ENCODE data around the gene GAB2.
A peak's percentile ranks its signal among the peaks of the same experiment; 100 is the strongest.

The GAB2 gene

GRCh38 chr11:78370406-78371172, 47.0 kb downstream of the GAB2 start:
- DNase-seq = no peak
- Mint-ChIP-seq H3K27ac (peak overlapping the region; percentile 39), H3K4me3 (no peak overlapping the region), H3K36me3 (ENCODE audit: low read depth) (no peaks in the 10 kb centered on the region), H3K9me3 (no peaks in the 10 kb centered on the region), H3K4me1 (peaks cover 19% of the 10 kb centered on the region), H3K27me3 (ENCODE audit: low read depth, poor library complexity) (no peaks in the 10 kb centered on the region)
- no peak for TF ChIP-seq CTCF (IDR thresholded peaks at IDR 0.05)

DNA sequence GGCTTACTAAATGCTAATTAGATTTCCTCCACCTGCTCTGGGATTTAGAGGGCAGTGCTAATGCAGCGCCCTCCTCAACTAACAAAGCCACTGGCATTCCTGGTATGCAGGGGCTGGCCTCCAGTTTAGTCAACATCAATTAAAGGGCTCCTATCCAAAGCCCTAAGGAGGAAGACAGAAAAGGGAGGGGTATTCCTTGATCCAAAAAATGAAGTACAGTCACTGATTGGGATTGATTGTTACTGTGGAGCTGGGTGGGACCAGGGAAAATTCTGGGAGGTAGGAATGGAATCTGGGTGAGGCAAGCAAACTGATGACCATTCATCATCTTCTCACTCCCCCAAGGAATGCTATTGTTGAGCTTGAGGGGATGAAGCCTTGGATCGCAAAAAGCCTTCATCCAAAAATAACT, 52.2 kb downstream of the GAB2 start:
- no peaks in the 10 kb centered on the region for H3K36me3 Mint-ChIP-seq (ENCODE audit: low read depth)
- no peak for DNase-seq

DNA sequence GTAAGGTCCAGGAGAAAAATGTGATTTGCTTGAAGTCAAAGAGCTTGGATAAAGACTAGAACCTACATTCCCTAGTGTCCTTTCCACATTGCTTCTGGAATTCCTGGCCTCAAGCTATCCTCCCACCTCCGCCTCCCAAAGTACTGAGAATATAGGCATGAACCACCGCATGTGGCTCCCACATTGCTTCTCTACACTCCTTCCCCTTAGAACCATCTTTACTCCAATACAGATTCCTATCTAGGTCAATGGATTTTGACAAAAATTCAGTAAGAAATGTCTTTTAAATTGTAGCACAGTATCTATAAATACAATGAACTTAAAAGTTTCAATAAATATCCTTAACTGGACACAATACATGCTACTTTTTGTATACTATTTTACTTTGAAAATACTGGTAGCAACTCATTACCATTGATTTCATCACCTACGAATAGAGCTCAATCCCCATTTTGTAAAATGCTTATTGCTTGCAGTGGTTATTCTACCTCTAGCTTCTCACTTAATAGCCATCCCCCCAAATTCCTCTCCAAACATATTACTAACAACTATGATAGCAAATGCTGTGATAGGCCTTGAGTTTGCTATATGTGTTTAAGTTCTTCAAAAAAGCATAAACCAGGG, 53.4 kb downstream of the GAB2 start:
- peak overlapping the region; percentile 62 for H3K27ac Mint-ChIP-seq
- no peak for TF ChIP-seq CTCF (IDR thresholded peaks at IDR 0.05)
- no peaks in the 10 kb centered on the region for H3K27me3 Mint-ChIP-seq (ENCODE audit: low read depth, poor library complexity)
- no peaks in the 10 kb centered on the region for H3K9me3 Mint-ChIP-seq
- no peak for DNase-seq
- H3K36me3 Mint-ChIP-seq (ENCODE audit: low read depth) = no peaks in the 10 kb centered on the region
- H3K4me1 Mint-ChIP-seq = peaks cover 6% of the 10 kb centered on the region
- H3K4me3 Mint-ChIP-seq = no peak overlapping the region

More for the DNA sequence above, 52.2 kb downstream of the GAB2 start:
- H3K9me3 Mint-ChIP-seq = no peaks in the 10 kb centered on the region
- H3K4me1 Mint-ChIP-seq = peaks cover 9% of the 10 kb centered on the region
- H3K27me3 Mint-ChIP-seq (ENCODE audit: low read depth, poor library complexity) = no peaks in the 10 kb centered on the region
- no peak for TF ChIP-seq CTCF (IDR thresholded peaks at IDR 0.05)
- no peak overlapping the region for H3K27ac Mint-ChIP-seq
- no peak overlapping the region for H3K4me3 Mint-ChIP-seq

- Mint-ChIP-seq H3K36me3 (ENCODE audit: low read depth) (no peaks in the 10 kb centered on the region), H3K27ac (no peak overlapping the region), H3K27me3 (ENCODE audit: low read depth, poor library complexity) (no peaks in the 10 kb centered on the region), H3K4me3 (no peak overlapping the region), H3K9me3 (no peaks in the 10 kb centered on the region), H3K4me1 (peaks cover 6% of the 10 kb centered on the region)
- no peak for DNase-seq
- no peak for TF ChIP-seq CTCF (IDR thresholded peaks at IDR 0.05)
Observed at GRCh38 chr11:78363024-78363619, 54.5 kb downstream of the GAB2 start.

GRCh38 chr11:78361228-78361627, 56.4 kb downstream of the GAB2 start:
- no peak overlapping the region for H3K27ac Mint-ChIP-seq
- H3K36me3 Mint-ChIP-seq (ENCODE audit: low read depth) = peaks cover 10% of the 10 kb centered on the region
- no peaks in the 10 kb centered on the region for H3K27me3 Mint-ChIP-seq (ENCODE audit: low read depth, poor library complexity)
- DNase-seq = no peak
- peaks cover 6% of the 10 kb centered on the region for H3K4me1 Mint-ChIP-seq
- H3K9me3 Mint-ChIP-seq = peaks cover 12% of the 10 kb centered on the region
- no peak overlapping the region for H3K4me3 Mint-ChIP-seq
- TF ChIP-seq CTCF (IDR thresholded peaks at IDR 0.05) = no peak

Measured in nephron progenitor cell (in vitro differentiated cells).